COR-L47 (cell line): Measurements from ENCODE around the gene EYS.

ENCODE experiments used
- DNase-seq: peaks from one replicate; lab custom pipeline; 2025; lab: John Stamatoyannopoulos, UW

Gene EYS

GRCh38 chr6:63671098-63671754 lies 2035.8 kb downstream of the EYS start:
- DNase-seq: no peak
